H9 (cell line): ENCODE measurements around the gene TRIM2. TPM values are rescaled to one million over a fixed set of nuclear protein-coding genes. Genes with fewer than 3 reads are reported as not detected.

ENCODE experiments used
- DNase-seq: peaks from one replicate; pipeline ENCODE4 v3.0.0-alpha.2; 2017
- H2AFZ ChIP-seq: one replicate; pipeline ENCODE4 v1.6.1; 2013; ENCODE audit warnings: mild to moderate bottlenecking, low read length, control low read depth, moderate library complexity
- H2AK5ac ChIP-seq: 2 replicates; pipeline ENCODE4 v1.6.1; 2013; ENCODE audit warnings: low read length, control low read depth, mixed read lengths; ENCODE audit not compliant: insufficient read length
- H2BK120ac ChIP-seq: one replicate; pipeline ENCODE4 v1.6.1; 2013; ENCODE audit warnings: low read depth, mild to moderate bottlenecking, low read length, control low read depth, inconsistent platforms; ENCODE audit not compliant: poor library complexity, severe bottlenecking
- H2BK12ac ChIP-seq: 2 replicates; pipeline ENCODE4 v1.6.1; 2013; ENCODE audit warnings: low read length, control low read depth, mixed read lengths, low read depth; ENCODE audit not compliant: insufficient read length
- H2BK15ac ChIP-seq: 2 replicates; pipeline ENCODE4 v1.6.1; 2013; ENCODE audit warnings: low read depth, low read length, control low read depth
- H2BK20ac ChIP-seq: one replicate; pipeline ENCODE4 v1.6.1; 2013; ENCODE audit warnings: low read depth, mild to moderate bottlenecking, low read length, control low read depth, inconsistent platforms; ENCODE audit not compliant: poor library complexity, severe bottlenecking
- H2BK5ac ChIP-seq: 2 replicates; pipeline ENCODE4 v1.6.1; 2013; ENCODE audit warnings: low read length, control low read depth, mixed read lengths; ENCODE audit not compliant: insufficient read length
- H3K14ac ChIP-seq: 2 replicates; pipeline ENCODE4 v1.6.1; 2013; ENCODE audit warnings: low read length, control low read depth; ENCODE audit not compliant: insufficient read depth
- H3K18ac ChIP-seq: 2 replicates; pipeline ENCODE4 v1.6.1; 2013; ENCODE audit warnings: low read depth, mild to moderate bottlenecking, mixed read lengths, low read length, control low read depth; ENCODE audit not compliant: insufficient read length
- H3K23ac ChIP-seq: 2 replicates; pipeline ENCODE4 v1.6.1; 2013; ENCODE audit warnings: low read length, control low read depth, mixed read lengths, low read depth; ENCODE audit not compliant: insufficient read length
- H3K23me2 ChIP-seq: 2 replicates; pipeline ENCODE4 v1.6.1; 2013; ENCODE audit warnings: low read depth, mild to moderate bottlenecking, mixed read lengths, low read length, control low read depth; ENCODE audit not compliant: insufficient read length, poor library complexity, severe bottlenecking
- H3K27ac ChIP-seq: 2 replicates; pipeline ENCODE4 v1.5.1; 2013; ENCODE audit warnings: low read length, control low read depth, mixed read lengths, low read depth; ENCODE audit not compliant: insufficient read length
- H3K27me3 ChIP-seq: 2 replicates; pipeline ENCODE4 v1.6.1; 2013; ENCODE audit warnings: low read length, control low read depth, inconsistent platforms; ENCODE audit not compliant: insufficient read depth
- H3K4ac ChIP-seq: 2 replicates; pipeline ENCODE4 v1.6.1; 2013; ENCODE audit warnings: low read depth, mild to moderate bottlenecking, control low read depth, inconsistent platforms, low read length, moderate library complexity
- H3K4me1 ChIP-seq: 2 replicates; pipeline ENCODE4 v1.6.1; 2013; ENCODE audit warnings: low read length, control low read depth, inconsistent platforms; ENCODE audit not compliant: insufficient read depth
- H3K4me2 ChIP-seq: 2 replicates; pipeline ENCODE4 v1.6.1; 2013; ENCODE audit warnings: low read length, control low read depth, mixed read lengths; ENCODE audit not compliant: insufficient read length, insufficient read depth
- H3K56ac ChIP-seq: 2 replicates; pipeline ENCODE4 v1.6.1; 2013; ENCODE audit warnings: low read depth, mild to moderate bottlenecking, mixed read lengths, low read length, control low read depth; ENCODE audit not compliant: insufficient read length
- H3K79me1 ChIP-seq: 2 replicates; pipeline ENCODE4 v1.6.1; 2013; ENCODE audit warnings: low read depth, mild to moderate bottlenecking, moderate library complexity, low read length, control low read depth, inconsistent platforms; ENCODE audit not compliant: insufficient read depth, poor library complexity, severe bottlenecking
- H3K79me2 ChIP-seq: 2 replicates; pipeline ENCODE4 v1.6.1; 2013; ENCODE audit warnings: low read length, control low read depth, inconsistent platforms; ENCODE audit not compliant: insufficient read depth
- H3K9ac ChIP-seq: 2 replicates; pipeline ENCODE4 v1.6.1; 2013; ENCODE audit warnings: low read length, control low read depth, mixed read lengths; ENCODE audit not compliant: insufficient read length; ENCODE audit errors: extremely low read depth
- H3K9me3 ChIP-seq: one replicate; pipeline ENCODE4 v1.6.1; 2013; ENCODE audit warnings: low read depth, low read length, inconsistent platforms; ENCODE audit not compliant: control insufficient read depth
- H3T11ph ChIP-seq: one replicate; pipeline ENCODE4 v1.6.1; 2013; ENCODE audit warnings: mild to moderate bottlenecking, low read length, control low read depth, inconsistent platforms
- H4K20me1 ChIP-seq: one replicate; pipeline ENCODE4 v1.6.1; 2013; ENCODE audit not compliant: control insufficient read depth, insufficient read length, insufficient read depth
- H4K5ac ChIP-seq: 2 replicates; pipeline ENCODE4 v1.6.1; 2013; ENCODE audit warnings: low read depth, mild to moderate bottlenecking, mixed read lengths, low read length, control low read depth; ENCODE audit not compliant: insufficient read length
- H4K8ac ChIP-seq: replicated peaks from 2 replicates; pipeline ENCODE4 v1.6.1; 2013; ENCODE audit warnings: low read length, control low read depth, mixed read lengths, low read depth; ENCODE audit not compliant: insufficient read length
- H4K91ac ChIP-seq: 2 replicates; pipeline ENCODE4 v1.6.1; 2013; ENCODE audit warnings: low read depth, mild to moderate bottlenecking, moderate library complexity, mixed read lengths, low read length, control low read depth; ENCODE audit not compliant: insufficient read length
- H3K27ac Mint-ChIP-seq, 3 experiments: 2 replicates in 2 of 3; 3 replicates in 1 of 3; pipeline ENCODE4 v1.8.0; 2020 to 2021; ENCODE audit warnings: mixed read lengths in 3 of 3, mild to moderate bottlenecking in 1 of 3, moderate library complexity in 1 of 3
- H3K27me3 Mint-ChIP-seq: 2 replicates; pipeline ENCODE4 v1.8.0; 2021; ENCODE audit warnings: low read depth, mild to moderate bottlenecking, moderate library complexity, mixed read lengths
- H3K36me3 Mint-ChIP-seq, 3 experiments: 2 replicates in 2 of 3; 3 replicates in 1 of 3; pipeline ENCODE4 v1.8.0; 2020 to 2021; ENCODE audit warnings: low read depth in 3 of 3, mixed read lengths in 3 of 3; ENCODE audit not compliant: insufficient read depth in 1 of 3
- H3K4me1 Mint-ChIP-seq, 2 experiments: 2 replicates each; pipeline ENCODE4 v1.8.0; 2020; ENCODE audit warnings: mixed read lengths in 2 of 2
- H3K4me3 Mint-ChIP-seq, 2 experiments: 2 replicates in 1 of 2; 3 replicates in 1 of 2; pipeline ENCODE4 v1.8.0; 2020 to 2021; ENCODE audit warnings: mild to moderate bottlenecking in 2 of 2, mixed read lengths in 2 of 2, moderate library complexity in 1 of 2
- H3K9me3 Mint-ChIP-seq, 2 experiments: 2 replicates in 1 of 2; 3 replicates in 1 of 2; pipeline ENCODE4 v1.8.0; 2020; ENCODE audit warnings: mild to moderate bottlenecking in 2 of 2, mixed read lengths in 2 of 2, moderate library complexity in 1 of 2
- WGBS: extraction: QIAGEN DNeasy Blood & Tissue Kit; methylation state at CpG from one replicate; pipeline ENCODE4 v1.1.7; 2013; ENCODE audit warnings: missing lambda C conversion rate, low lambda C conversion rate, mixed read lengths; ENCODE audit not compliant: insufficient read length; ENCODE audit errors: extremely low coverage; 5-methylcytosine and 5-hydroxymethylcytosine counted together
- total RNA-seq: library from RNA; stranded (reverse); gene quantifications from 2 replicates; pipeline ENCODE4 v1.2.1, GENCODE V29; 2021
- TF ChIP-seq, protein P1 (sequence below): fragments of 200-600 bp; sonication (generic); conservative IDR thresholded peaks from 3 replicates; pipeline ENCODE4 v1.8.0; 2021; ENCODE audit warnings: antibody characterized with exemption, mild to moderate bottlenecking

The TRIM2 gene
- total RNA-seq, 1 experiment from 2014 or later = 28.9 TPM

DNA sequence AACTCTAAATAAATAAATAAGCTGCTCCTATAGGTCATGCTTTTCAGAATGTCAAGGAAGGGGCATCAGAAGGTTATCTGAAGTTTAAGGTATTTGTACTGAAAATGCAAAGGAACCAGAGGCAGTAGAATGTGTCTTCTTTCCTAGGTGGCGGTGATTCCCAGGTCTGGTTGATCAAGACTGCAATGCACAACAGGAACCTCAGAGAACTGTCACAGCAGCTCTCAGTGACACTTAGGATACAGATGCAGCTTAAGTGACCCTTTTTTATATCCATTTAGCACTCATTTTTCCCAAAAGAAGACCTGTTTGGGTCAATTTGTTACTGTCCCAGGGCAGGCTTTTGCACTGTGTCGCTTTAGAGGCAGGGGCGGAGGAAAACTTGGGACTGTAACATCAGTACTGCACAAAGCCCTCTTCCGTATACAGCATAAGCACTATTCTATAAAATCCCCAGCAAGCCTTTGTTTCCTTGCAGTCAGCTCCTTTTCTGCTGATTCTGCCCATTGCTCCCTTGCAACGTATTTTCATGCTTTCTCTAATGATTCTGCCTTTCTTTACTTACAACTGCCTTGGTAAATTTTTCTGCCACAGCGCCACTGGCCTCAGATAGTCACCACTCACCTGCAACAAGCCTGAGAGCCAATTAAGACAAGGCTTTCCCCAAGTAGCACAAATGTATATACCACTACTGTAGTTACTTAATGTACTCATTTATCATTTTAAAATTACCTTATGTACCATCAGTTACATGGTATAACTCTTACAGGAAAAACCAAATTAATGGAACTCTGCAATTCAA is 138.7 kb downstream of the TRIM2 start:
- no peak for DNase-seq
- Histone ChIP-seq H2BK5ac (no peak overlapping the region), H3K27me3 (no peaks in the 10 kb centered on the region), H3K4me2 (no peak overlapping the region), H4K20me1 (no peaks in the 10 kb centered on the region), H3K14ac (no peak overlapping the region), H3K4ac (no peak overlapping the region), H2BK12ac (no peak overlapping the region), H2BK15ac (no peak overlapping the region), H3K23me2 (peaks cover 10% of the 10 kb centered on the region), H3K23ac (no peak overlapping the region), H3K27ac (no peak overlapping the region), H4K91ac (no peak overlapping the region), H3K4me1 (peaks cover 2% of the 10 kb centered on the region; the same call in 1 of the 2 replicates), H4K5ac (no peak overlapping the region), H3K56ac (no peak overlapping the region), H3K79me2 (peaks cover 6% of the 10 kb centered on the region; the same call in 1 of the 2 replicates), H4K8ac (no peak overlapping the region), H3K79me1 (peaks cover 3% of the 10 kb centered on the region), H2BK20ac (no peak overlapping the region), H3K9me3 (no peaks in the 10 kb centered on the region), H3K18ac (no peak overlapping the region), H3T11ph (no peak overlapping the region), H2AFZ (no peak overlapping the region), H3K9ac (no peak overlapping the region), H2AK5ac (no peak overlapping the region), H2BK120ac (no peak overlapping the region)
- H3K27ac Mint-ChIP-seq = no peak overlapping the region
- TF ChIP-seq, protein P1, sequence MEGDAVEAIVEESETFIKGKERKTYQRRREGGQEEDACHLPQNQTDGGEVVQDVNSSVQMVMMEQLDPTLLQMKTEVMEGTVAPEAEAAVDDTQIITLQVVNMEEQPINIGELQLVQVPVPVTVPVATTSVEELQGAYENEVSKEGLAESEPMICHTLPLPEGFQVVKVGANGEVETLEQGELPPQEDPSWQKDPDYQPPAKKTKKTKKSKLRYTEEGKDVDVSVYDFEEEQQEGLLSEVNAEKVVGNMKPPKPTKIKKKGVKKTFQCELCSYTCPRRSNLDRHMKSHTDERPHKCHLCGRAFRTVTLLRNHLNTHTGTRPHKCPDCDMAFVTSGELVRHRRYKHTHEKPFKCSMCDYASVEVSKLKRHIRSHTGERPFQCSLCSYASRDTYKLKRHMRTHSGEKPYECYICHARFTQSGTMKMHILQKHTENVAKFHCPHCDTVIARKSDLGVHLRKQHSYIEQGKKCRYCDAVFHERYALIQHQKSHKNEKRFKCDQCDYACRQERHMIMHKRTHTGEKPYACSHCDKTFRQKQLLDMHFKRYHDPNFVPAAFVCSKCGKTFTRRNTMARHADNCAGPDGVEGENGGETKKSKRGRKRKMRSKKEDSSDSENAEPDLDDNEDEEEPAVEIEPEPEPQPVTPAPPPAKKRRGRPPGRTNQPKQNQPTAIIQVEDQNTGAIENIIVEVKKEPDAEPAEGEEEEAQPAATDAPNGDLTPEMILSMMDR = no peak
- H3K9me3 Mint-ChIP-seq = no peaks in the 10 kb centered on the region
- WGBS = no CpG with 5 or more reads among the region's 6 CpGs
- peaks cover 21 to 29% of the 10 kb centered on the region in 2 experiments for H3K4me1 Mint-ChIP-seq
- peaks cover 0 to 4% (median 0%) of the 10 kb centered on the region in 3 experiments; a peak in 1 of 7 replicates for H3K36me3 Mint-ChIP-seq
- H3K27me3 Mint-ChIP-seq = peaks cover 3% of the 10 kb centered on the region; the same call in 1 of the 2 replicates
- no peak overlapping the region for H3K4me3 Mint-ChIP-seq
